MCF 10A (cell line): ENCODE data around the gene SLC2A1. TPM values are rescaled to one million over a fixed set of nuclear protein-coding genes. Genes with fewer than 3 reads are reported as not detected.
A peak's percentile ranks its signal among the peaks of the same experiment; 100 is the strongest.

Source experiments
- BruUV-seq: library from RNA; stranded (reverse); fragments of 400-500 nt; replicated peaks from 2 replicates; lab custom pipeline; 2021; lab: Mats Ljungman, UMichigan
- CTCF ChIA-PET: fragments of 300-600 bp; sonication (Branson Sonifier 250); formaldehyde crosslinking; extraction: SDS; loops from one replicate; lab custom pipeline; 2021; ENCODE audit warnings: antibody characterized with exemption, inconsistent platforms; lab: Yijun Ruan, JAX
- POLR2A ChIA-PET: fragments of 300-600, 350-650 bp; sonication (Branson Sonifier 250); formaldehyde crosslinking; extraction: SDS; loops from one replicate; lab custom pipeline; 2020; ENCODE audit warnings: antibody characterized with exemption, inconsistent platforms; lab: Yijun Ruan, JAX
- DNase-seq: peaks from one replicate; pipeline ENCODE4 v3.0.0-alpha.2; 2018; ENCODE audit not compliant: unreplicated experiment
- H3K27ac Mint-ChIP-seq: one replicate; pipeline ENCODE4 v1.8.0; 2022; ENCODE audit warnings: mild to moderate bottlenecking, low read depth, mixed read lengths; ENCODE audit not compliant: unreplicated experiment
- H3K27me3 Mint-ChIP-seq: one replicate; pipeline ENCODE4 v1.8.0; 2022; ENCODE audit warnings: mixed read lengths; ENCODE audit not compliant: insufficient read depth, unreplicated experiment
- H3K36me3 Mint-ChIP-seq: one replicate; pipeline ENCODE4 v1.8.0; 2022; ENCODE audit warnings: mild to moderate bottlenecking, moderate library complexity, mixed read lengths; ENCODE audit not compliant: insufficient read depth, unreplicated experiment
- H3K4me1 Mint-ChIP-seq: one replicate; pipeline ENCODE4 v1.8.0; 2022; ENCODE audit warnings: mixed read lengths; ENCODE audit not compliant: insufficient read depth, unreplicated experiment
- H3K4me3 Mint-ChIP-seq: one replicate; pipeline ENCODE4 v1.8.0; 2022; ENCODE audit warnings: mild to moderate bottlenecking, moderate library complexity, mixed read lengths; ENCODE audit not compliant: unreplicated experiment
- H3K9me3 Mint-ChIP-seq: one replicate; pipeline ENCODE4 v1.8.0; 2022; ENCODE audit warnings: mixed read lengths; ENCODE audit not compliant: unreplicated experiment
- intact Hi-C: fragments of 100-400 bp; cut with micrococcal nuclease; formaldehyde crosslinking; loops from 2 replicates; pipeline ENCODE4 v1.14.1; 2022
- total RNA-seq: library from RNA; stranded (reverse); gene quantifications from 2 replicates; pipeline ENCODE4 v1.2.3, GENCODE V29; 2022
- TF ChIP-seq, protein P1 (sequence below): fragments of 200-600 bp; IDR thresholded peaks from one replicate; pipeline ENCODE4 v1.8.0; 2022; ENCODE audit warnings: antibody characterized with exemption, mild to moderate bottlenecking; ENCODE audit not compliant: unreplicated experiment

SLC2A1 gene
- total RNA-seq, 1 experiment from 2014 or later, result 87.5 TPM

DNA sequence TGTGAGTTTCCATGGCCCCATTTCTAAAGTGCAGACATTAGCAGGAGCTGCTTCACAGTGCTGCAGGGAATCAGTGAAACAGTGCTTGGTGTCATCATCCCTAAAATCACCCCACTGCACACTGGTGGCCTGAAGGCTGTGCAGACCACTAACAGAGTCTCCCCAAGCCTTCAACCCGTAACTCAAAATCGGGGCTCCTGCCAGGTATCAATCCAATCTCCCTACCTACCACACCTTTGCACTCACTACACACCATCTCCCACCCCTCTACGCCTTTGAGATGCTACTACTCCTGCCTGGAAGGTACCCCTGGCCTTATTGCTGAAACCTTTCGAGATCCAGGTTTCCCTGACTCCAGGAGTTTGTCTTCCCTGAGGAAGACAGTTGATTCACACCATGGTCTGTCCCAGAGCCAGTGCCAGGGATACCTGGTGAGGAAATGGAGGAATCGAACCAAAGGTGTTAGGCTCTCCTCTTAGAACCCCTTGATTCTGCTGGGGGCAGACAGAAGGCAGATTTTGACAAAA, 25.5 kb downstream of the SLC2A1 start:
- peaks cover 53% of the 10 kb centered on the region for H3K4me1 Mint-ChIP-seq
- peak overlapping the region; percentile 24 for H3K4me3 Mint-ChIP-seq
- H3K27ac Mint-ChIP-seq, result no peak overlapping the region
- CTCF ChIA-PET, result interaction anchor here (0.6 to 2.0 kb wide), 3 partner anchors 10 to 140 kb away, joined by 3 to 16 read pairs (median 5); no protein-coding TSS in a partner anchor
- H3K9me3 Mint-ChIP-seq, result no peaks in the 10 kb centered on the region
- intact Hi-C loops, result no loop called here
- TF ChIP-seq, protein P1, sequence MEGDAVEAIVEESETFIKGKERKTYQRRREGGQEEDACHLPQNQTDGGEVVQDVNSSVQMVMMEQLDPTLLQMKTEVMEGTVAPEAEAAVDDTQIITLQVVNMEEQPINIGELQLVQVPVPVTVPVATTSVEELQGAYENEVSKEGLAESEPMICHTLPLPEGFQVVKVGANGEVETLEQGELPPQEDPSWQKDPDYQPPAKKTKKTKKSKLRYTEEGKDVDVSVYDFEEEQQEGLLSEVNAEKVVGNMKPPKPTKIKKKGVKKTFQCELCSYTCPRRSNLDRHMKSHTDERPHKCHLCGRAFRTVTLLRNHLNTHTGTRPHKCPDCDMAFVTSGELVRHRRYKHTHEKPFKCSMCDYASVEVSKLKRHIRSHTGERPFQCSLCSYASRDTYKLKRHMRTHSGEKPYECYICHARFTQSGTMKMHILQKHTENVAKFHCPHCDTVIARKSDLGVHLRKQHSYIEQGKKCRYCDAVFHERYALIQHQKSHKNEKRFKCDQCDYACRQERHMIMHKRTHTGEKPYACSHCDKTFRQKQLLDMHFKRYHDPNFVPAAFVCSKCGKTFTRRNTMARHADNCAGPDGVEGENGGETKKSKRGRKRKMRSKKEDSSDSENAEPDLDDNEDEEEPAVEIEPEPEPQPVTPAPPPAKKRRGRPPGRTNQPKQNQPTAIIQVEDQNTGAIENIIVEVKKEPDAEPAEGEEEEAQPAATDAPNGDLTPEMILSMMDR, result no peak
- no peak for DNase-seq
- POLR2A ChIA-PET, result no interaction called here
- no TSS peak for BruUV-seq
- peaks cover 40% of the 10 kb centered on the region for H3K36me3 Mint-ChIP-seq
- no peaks in the 10 kb centered on the region for H3K27me3 Mint-ChIP-seq

DNA sequence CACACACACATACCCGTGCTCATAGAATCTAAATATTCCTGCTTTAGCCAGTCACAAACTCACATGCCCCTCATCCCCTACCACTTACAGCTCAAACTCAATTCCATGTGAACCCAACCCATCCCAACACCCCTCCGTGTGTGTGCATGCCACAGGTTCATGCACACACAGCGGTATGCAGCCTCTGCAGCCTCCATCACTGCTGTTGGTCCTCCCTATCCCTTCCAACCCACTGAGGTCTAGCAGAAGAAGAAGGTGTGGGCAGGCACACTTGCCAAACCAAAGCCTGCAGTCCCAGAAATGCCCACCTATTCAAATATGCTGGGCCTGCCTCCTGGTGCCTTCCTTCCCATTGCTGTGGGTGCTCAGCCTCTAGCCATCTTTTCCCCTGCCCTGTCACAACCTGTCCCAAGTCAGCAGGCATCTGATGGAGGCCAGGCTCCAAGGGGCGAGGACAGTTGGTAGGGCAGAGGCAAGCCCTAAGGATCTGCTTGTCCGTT, 26.2 kb downstream of the SLC2A1 start:
- ChIA-PET CTCF (interaction anchor here (0.7 to 2.0 kb wide), 7 partner anchors 9 to 501 kb away, joined by 3 to 16 read pairs (median 5); no protein-coding TSS in a partner anchor), POLR2A (interaction anchor here (1.4 kb wide), 1 partner anchor 14 kb away, joined by 3 read pairs; no protein-coding TSS in a partner anchor)
- Mint-ChIP-seq H3K4me3 (no peak overlapping the region), H3K9me3 (no peaks in the 10 kb centered on the region), H3K4me1 (peaks cover 47% of the 10 kb centered on the region), H3K27ac (no peak overlapping the region), H3K27me3 (no peaks in the 10 kb centered on the region), H3K36me3 (peaks cover 45% of the 10 kb centered on the region)
- no peak for DNase-seq
- TF ChIP-seq, protein P1, result no peak
- intact Hi-C loops, result no loop called here
- BruUV-seq, result no TSS peak

DNA sequence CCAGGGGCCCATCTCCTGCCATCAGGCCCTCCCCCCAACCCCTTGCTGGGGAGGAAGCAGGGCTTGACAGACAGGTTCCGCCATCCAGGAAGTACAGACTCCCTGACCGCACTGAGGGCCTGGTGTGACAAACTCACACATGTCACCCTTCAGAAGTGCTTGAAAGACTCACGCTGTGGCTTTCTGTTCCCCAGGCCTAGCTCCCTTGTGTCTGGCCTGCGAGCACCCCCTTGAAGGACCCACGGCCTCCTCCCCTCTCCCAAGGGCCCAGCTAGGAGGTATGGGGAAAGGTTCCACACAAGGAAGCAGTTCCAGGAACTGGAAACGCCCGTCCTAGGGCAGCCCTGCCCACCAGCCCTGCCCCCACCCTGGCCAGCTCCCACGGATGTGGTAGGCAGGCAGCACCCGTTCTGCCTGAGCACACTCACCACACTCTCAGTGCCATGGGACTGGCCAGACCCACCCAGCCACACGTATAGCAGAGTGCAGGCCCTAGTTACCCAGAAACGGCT, 26.7 kb downstream of the SLC2A1 start:
- no peak overlapping the region for H3K4me3 Mint-ChIP-seq
- H3K36me3 Mint-ChIP-seq, result peaks cover 48% of the 10 kb centered on the region
- H3K4me1 Mint-ChIP-seq, result peaks cover 41% of the 10 kb centered on the region
- no TSS peak for BruUV-seq
- ChIA-PET CTCF (interaction anchor here (0.7 to 2.0 kb wide), 7 partner anchors 8 to 501 kb away, joined by 3 to 16 read pairs (median 5); no protein-coding TSS in a partner anchor), POLR2A (interaction anchor here (1.4 kb wide), 1 partner anchor 15 kb away, joined by 3 read pairs; no protein-coding TSS in a partner anchor)
- no peaks in the 10 kb centered on the region for H3K27me3 Mint-ChIP-seq
- intact Hi-C loops, result loop anchor here (1.0 kb wide), 1 partner anchor 141 kb away; no protein-coding TSS in a partner anchor
- no peak for DNase-seq
- no peak overlapping the region for H3K27ac Mint-ChIP-seq
- no peaks in the 10 kb centered on the region for H3K9me3 Mint-ChIP-seq
- TF ChIP-seq, protein P1, result no peak

DNA sequence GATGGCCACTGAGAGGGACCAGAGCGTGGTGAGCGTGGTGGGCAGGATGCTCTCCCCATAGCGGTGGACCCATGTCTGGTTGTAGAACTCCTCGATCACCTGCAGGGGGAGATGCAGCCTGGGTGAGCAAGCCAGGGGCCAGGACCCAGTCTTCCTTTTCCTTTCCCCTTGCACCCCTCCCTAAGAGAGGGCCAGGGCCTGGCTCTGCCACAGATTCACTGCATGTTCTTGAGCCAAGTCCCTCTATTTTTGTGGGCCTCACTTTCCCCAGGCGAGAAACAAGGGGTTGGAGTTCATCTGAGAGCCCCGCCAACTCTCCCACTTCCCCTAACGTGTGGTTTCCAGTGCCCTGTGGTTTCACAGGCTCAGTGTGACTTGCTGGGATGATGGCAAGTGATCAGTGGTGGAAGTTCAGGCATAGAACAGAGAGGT, 27.5 kb downstream of the SLC2A1 start:
- DNase-seq, result peak; percentile 62
- intact Hi-C loops, result loop anchor here (1.0 kb wide), 1 partner anchor 142 kb away; no protein-coding TSS in a partner anchor
- Mint-ChIP-seq H3K4me3 (no peak overlapping the region), H3K4me1 (peaks cover 33% of the 10 kb centered on the region), H3K27me3 (no peaks in the 10 kb centered on the region), H3K36me3 (peaks cover 51% of the 10 kb centered on the region), H3K27ac (no peak overlapping the region), H3K9me3 (no peaks in the 10 kb centered on the region)
- TF ChIP-seq, protein P1, result peak; percentile 66
- ChIA-PET POLR2A (no interaction called here), CTCF (interaction anchor here (1.1 to 1.2 kb wide), 3 partner anchors 18 to 133 kb away, joined by 3 to 6 read pairs (median 6); no protein-coding TSS in a partner anchor)
- BruUV-seq, result no TSS peak
